HG03064 (cell line): ENCODE data around the gene PPP1R12B.

Source experiments
- ATAC-seq: cut with Tn5 transposase; IDR thresholded peaks from one replicate; pipeline ENCODE4 v1.9.1; 2021; ENCODE audit warnings: low read depth; ENCODE audit not compliant: unreplicated experiment

PPP1R12B gene

GRCh38 chr1:202348509-202349205, at the start of gene PPP1R12B:
Gene PPP1R12B, plus strand, starts transcription at chr1:202348699. Its CDS starts 153 bp downstream, at chr1:202348852.
- ATAC-seq = peak; percentile 98

- ATAC-seq = no peak
Measured at GRCh38 chr1:202302166-202302565, 46.3 kb upstream of the PPP1R12B start.

GRCh38 chr1:202304375-202304774, 44.1 kb upstream of the PPP1R12B start:
- no peak for ATAC-seq

GRCh38 chr1:202305168-202305567, 43.3 kb upstream of the PPP1R12B start:
- no peak for ATAC-seq

GRCh38 chr1:202306535-202307345, 41.8 kb upstream of the PPP1R12B start:
- no peak for ATAC-seq

GRCh38 chr1:202310071-202310725, 38.3 kb upstream of the PPP1R12B start:
- no peak for ATAC-seq

- ATAC-seq = no peak
Measured at GRCh38 chr1:202310746-202311145, 37.8 kb upstream of the PPP1R12B start.

GRCh38 chr1:202311875-202312635, 36.4 kb upstream of the PPP1R12B start:
- ATAC-seq = no peak

- ATAC-seq = no peak
Measured at GRCh38 chr1:202315576-202316168, 32.8 kb upstream of the PPP1R12B start.

GRCh38 chr1:202316186-202316585, 32.3 kb upstream of the PPP1R12B start:
- ATAC-seq = no peak

GRCh38 chr1:202317941-202318925, 30.3 kb upstream of the PPP1R12B start:
- ATAC-seq = no peak

- ATAC-seq = no peak
Measured at GRCh38 chr1:202319381-202320080, 29.0 kb upstream of the PPP1R12B start.

- ATAC-seq = no peak
Measured at GRCh38 chr1:202320081-202320405, 28.5 kb upstream of the PPP1R12B start.

- no peak for ATAC-seq
Measured at GRCh38 chr1:202323731-202324130, 24.8 kb upstream of the PPP1R12B start.

GRCh38 chr1:202324646-202325045, 23.9 kb upstream of the PPP1R12B start:
- no peak for ATAC-seq

- ATAC-seq = no peak
Measured at GRCh38 chr1:202329891-202330290, 18.6 kb upstream of the PPP1R12B start.

GRCh38 chr1:202333861-202334260, 14.6 kb upstream of the PPP1R12B start:
- no peak for ATAC-seq

- ATAC-seq = no peak
Measured at GRCh38 chr1:202343652-202344349, 4.7 kb upstream of the PPP1R12B start.
